ENCODE results near the gene CRTAC1. TPM values are rescaled to one million over a fixed set of nuclear protein-coding genes. Genes with fewer than 3 reads are reported as not detected.

The CRTAC1 gene
- total RNA-seq, 1 experiment from 2014 or later: 0.20 TPM

DNA sequence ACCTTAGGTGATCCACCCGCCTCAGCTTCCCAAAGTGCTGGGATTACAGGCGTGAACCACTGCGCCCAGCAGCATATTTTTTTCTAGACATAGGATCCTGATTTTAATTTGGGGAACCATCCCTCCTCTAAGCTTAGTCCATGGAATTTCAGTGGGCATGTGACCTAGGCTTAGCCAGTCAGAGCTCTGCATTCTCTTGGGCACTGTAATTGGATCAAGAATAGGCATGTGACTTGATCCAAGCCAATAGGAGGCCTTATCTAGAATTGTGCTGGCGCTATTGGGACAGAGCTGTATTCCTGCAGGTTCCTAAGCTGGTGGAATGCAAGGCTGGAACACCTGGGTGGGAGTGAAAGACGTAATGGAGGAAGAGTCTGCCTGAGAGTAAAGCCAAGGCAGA, 36.7 kb upstream of the CRTAC1 start:
- no peaks in the 10 kb centered on the region for H4K20me1 ChIP-seq (ENCODE audit: insufficient read depth)
- no peaks in the 10 kb centered on the region for H3K9me2 ChIP-seq (ENCODE audit: insufficient read depth)
- H3K27ac ChIP-seq (ENCODE audit: low read depth, low read length): no peak overlapping the region
- H2AFZ ChIP-seq (ENCODE audit: low read depth, low read length, poor library complexity, severe bottlenecking): no peak overlapping the region
- no peaks in the 10 kb centered on the region for H3K4me1 ChIP-seq (ENCODE audit: control insufficient read depth in 1 of 2, insufficient read depth in 2 of 2, low read length in 2 of 2)
- TF ChIP-seq SRF (IDR thresholded peaks at IDR 0.05; ENCODE audit: low read depth): no peak
- no peak for TF ChIP-seq ZBTB33 (IDR thresholded peaks at IDR 0.05; ENCODE audit: extremely low read depth, insufficient replicate concordance, low read length)
- TF ChIP-seq, protein P1, sequence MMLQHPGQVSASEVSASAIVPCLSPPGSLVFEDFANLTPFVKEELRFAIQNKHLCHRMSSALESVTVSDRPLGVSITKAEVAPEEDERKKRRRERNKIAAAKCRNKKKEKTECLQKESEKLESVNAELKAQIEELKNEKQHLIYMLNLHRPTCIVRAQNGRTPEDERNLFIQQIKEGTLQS (IDR thresholded peaks at IDR 0.05): no peak
- no peak for TF ChIP-seq ZFX (IDR thresholded peaks at IDR 0.05)
- no peak for TF ChIP-seq ELF1 (IDR thresholded peaks at IDR 0.05; ENCODE audit: borderline replicate concordance, low read depth)
- TF ChIP-seq FOSL1 (IDR thresholded peaks at IDR 0.05; ENCODE audit: low read depth): no peak
- no peak for TF ChIP-seq REST (IDR thresholded peaks at IDR 0.05; ENCODE audit: low read depth)
- no peak for TF ChIP-seq RAD21 (IDR thresholded peaks at IDR 0.05; ENCODE audit: low read depth)
- no peak for TF ChIP-seq CTCF (IDR thresholded peaks at IDR 0.05 in 2 of 3, conservative IDR thresholded peaks at IDR 0.05 in 1 of 3; ENCODE audit: borderline replicate concordance in 1 of 3, insufficient read depth in 1 of 3, low read depth in 2 of 3, low read length in 2 of 3)
- no peak for TF ChIP-seq JUND (IDR thresholded peaks at IDR 0.05)
- TF ChIP-seq EZH2phosphoT487 (IDR thresholded peaks at IDR 0.05; ENCODE audit: borderline replicate concordance): no peak
- TF ChIP-seq SIN3A (IDR thresholded peaks at IDR 0.05; ENCODE audit: low read depth): no peak
- no peak for TF ChIP-seq ZNF274 (IDR thresholded peaks at IDR 0.05; ENCODE audit: low read depth, low read length)
- no peak for TF ChIP-seq YY1 (IDR thresholded peaks at IDR 0.05; ENCODE audit: extremely low read depth, insufficient replicate concordance, low read depth, low read length)
- ChIA-PET POLR2A (no interaction called here), RAD21 (ENCODE audit: low non-redundant PET in 1 of 2, low total read pairs in 2 of 2, uncharacterized antibody in 2 of 2, unreplicated experiment in 2 of 2) (no interaction called here), CTCF (no interaction called here)
- no peak overlapping the region for H3K9ac ChIP-seq (ENCODE audit: low read length)
- no peaks in the 10 kb centered on the region for H3K36me3 ChIP-seq (ENCODE audit: control insufficient read depth in 1 of 2, insufficient read depth in 2 of 2, low read length in 2 of 2)
- DNase-seq (ENCODE audit: low read depth, low spot score) (no peak), ATAC-seq (no peak)
- H3K4me3 ChIP-seq (replicated peaks in 1 of 2; ENCODE audit: low read depth in 1 of 2, low read length in 2 of 2): no peak overlapping the region
- no peaks in the 10 kb centered on the region for H3K9me3 ChIP-seq (ENCODE audit: control insufficient read depth in 1 of 2, insufficient read depth in 1 of 2, low read depth in 1 of 2, low read length in 2 of 2)
- no peaks in the 10 kb centered on the region for H3K79me2 ChIP-seq (ENCODE audit: insufficient read depth, low read length)
- no peak overlapping the region for H3K4me2 ChIP-seq (ENCODE audit: low read length)
- H3K27me3 ChIP-seq (ENCODE audit: insufficient read depth, low read length): peaks cover 98% of the 10 kb centered on the region
- BruUV-seq (replicated peaks): no TSS peak
- intact Hi-C loops (cut with micrococcal nuclease): no loop called here

All from HCT116 (cell line).